GM18498 (cell line): ENCODE results near the gene TAS1R2.
"Not testable (repeated sequence)": the region's sequence is repeated elsewhere in the genome, so short reads cannot be mapped to it uniquely, and the experiment has no call there.

Experiments
- ATAC-seq: cut with Tn5 transposase; IDR thresholded peaks from one replicate; pipeline ENCODE4 v1.9.1; 2021; ENCODE audit warnings: mild to moderate bottlenecking, moderate library complexity; ENCODE audit not compliant: unreplicated experiment

Gene TAS1R2

GRCh38 chr1:18884419-18884717 is 24.9 kb upstream of the TAS1R2 start:
- no peak for ATAC-seq

- no peak for ATAC-seq
Measured at GRCh38 chr1:18883636-18884418, 24.4 kb upstream of the TAS1R2 start.

- ATAC-seq: no peak
Measured at GRCh38 chr1:18883079-18883478, 23.6 kb upstream of the TAS1R2 start.

DNA sequence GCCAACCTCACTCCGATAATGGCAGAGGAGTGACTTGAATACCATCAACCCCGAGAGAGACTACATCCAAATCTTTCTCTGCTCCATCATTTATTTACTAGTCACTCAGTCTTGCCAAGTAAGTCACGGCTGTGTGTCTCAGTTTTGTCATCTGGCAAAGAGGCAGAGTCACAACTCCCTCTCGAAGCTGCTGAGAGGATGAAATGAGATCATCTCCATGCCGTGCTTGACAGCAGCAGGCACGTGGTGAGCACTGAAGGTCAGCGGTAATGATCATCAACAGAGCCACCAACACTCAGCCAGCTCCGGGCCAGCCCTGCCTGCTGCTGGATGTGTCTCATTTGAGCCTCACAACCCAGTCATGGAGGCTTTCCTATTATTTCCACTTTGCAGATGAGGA is 23.0 kb upstream of the TAS1R2 start:
- no peak for ATAC-seq

GRCh38 chr1:18881642-18882431 is 22.4 kb upstream of the TAS1R2 start:
- no peak for ATAC-seq

- ATAC-seq: no peak
Measured at GRCh38 chr1:18881164-18881563, 21.7 kb upstream of the TAS1R2 start.

GRCh38 chr1:18880585-18880984 is 21.1 kb upstream of the TAS1R2 start:
- ATAC-seq: no peak

- ATAC-seq: no peak
Measured at GRCh38 chr1:18879791-18880309, 20.4 kb upstream of the TAS1R2 start.

DNA sequence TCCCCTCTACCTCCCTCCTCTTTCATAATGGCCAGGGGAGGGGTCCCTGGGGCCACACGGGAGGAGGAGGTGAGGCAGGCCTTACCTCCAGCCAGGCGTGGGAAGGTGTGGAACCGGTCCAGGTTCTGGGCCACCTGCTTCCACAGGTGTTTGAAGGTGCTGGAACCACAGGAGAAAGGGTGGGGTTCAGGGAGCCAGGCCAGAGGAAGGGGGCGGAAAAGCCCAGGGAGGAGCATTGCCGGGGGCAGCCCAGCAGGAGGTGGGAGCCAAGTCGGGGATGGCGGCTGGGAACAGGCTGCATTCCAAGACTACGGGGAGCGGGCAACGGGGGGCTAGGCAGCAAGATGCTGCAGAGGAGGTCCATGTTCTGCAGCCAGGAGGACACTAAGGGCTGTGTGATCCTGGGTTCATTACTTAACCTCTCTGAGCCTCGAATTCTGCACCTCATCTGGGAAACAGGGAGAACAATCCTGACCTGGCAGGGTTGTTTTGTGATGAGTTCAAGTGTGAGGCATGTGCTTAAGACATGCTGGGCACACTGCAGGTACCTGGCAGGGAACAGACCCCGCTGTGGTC is 19.8 kb upstream of the TAS1R2 start:
- no peak for ATAC-seq

DNA sequence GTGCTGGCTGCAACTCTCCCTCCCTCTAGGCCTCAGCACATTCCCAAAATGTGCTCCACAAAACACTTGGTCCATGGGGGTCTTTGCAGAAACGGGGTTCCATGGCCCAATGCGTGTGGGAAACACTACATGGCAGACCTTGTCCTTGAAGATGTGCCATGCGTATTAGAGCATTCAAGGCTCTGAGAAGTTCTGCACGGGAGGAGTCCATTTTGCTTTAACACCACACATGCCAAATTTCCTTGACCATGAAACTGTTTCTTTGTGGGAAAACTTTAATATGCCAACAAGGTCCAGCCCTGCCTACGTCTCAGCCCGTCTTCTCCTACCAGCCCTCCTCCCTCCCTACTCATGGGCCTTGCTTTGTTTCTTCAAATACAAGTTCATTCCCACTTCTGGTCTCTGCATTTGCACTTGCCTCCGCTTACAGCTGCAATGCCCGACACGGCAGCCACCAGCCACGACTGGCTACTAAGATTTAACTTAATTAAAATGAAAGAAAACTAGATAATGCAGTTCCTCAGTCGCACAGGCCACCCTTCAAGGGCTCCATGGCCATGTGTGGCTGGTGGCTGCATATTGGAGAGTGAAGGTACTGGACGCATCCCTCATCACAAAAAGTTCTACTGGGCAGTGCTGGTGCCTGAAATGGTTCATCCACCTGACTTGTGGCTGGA is 19.2 kb upstream of the TAS1R2 start:
- no peak for ATAC-seq

- ATAC-seq: no peak
Measured at GRCh38 chr1:18877282-18877681, 17.8 kb upstream of the TAS1R2 start.

GRCh38 chr1:18876210-18876609 is 16.8 kb upstream of the TAS1R2 start:
- ATAC-seq: no peak

GRCh38 chr1:18875796-18876128 is 16.3 kb upstream of the TAS1R2 start:
- ATAC-seq: no peak

- ATAC-seq: no peak
Measured at GRCh38 chr1:18875107-18875795, 15.8 kb upstream of the TAS1R2 start.

GRCh38 chr1:18874600-18874999 is 15.1 kb upstream of the TAS1R2 start:
- no peak for ATAC-seq

DNA sequence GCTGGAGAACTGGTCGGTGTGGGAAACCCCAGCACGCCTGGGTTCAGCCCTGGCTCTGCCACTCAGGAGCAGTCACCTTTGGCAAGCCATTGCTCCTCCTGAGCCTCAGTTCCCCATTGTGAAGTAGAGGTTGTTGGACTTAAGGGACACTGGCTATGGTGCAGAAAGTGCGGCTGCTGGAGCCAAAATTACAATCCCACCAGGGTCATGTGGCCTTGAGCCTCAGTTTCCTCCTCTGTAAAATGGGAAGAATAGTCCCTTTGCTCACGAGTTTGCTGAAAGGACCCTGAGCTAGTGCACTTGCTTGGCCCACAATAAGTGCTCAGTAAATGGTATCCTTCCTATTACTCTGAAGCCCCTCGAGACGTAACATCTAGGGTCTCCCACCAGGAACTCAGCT is 14.6 kb upstream of the TAS1R2 start:
- ATAC-seq: no peak

DNA sequence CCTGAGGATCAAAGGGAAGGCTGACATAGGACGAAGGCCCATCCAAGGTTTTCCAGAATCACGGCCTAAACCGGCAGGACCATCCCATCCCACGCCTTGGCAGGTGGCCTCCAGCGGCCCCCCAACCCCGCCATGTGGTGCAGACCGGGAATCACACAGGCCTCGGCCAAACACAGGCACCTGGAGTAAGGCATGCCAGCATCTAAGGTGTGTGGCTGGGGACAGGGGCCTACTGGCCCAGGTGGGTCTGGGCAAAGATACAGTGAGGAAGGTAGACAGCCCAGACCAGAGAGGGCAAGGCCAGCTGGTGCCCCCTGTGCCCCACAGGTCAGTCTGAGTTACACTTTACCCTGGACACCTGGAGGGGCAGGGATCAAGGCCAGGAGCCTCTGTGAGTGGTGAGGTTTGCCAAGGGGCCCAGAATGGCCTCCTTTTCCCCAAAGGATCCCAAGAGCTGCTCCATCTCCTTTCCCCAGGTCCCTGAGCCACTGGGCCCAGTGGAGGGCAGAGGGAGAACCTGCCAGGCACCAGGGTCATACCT is 12.7 kb upstream of the TAS1R2 start:
- no peak for ATAC-seq

DNA sequence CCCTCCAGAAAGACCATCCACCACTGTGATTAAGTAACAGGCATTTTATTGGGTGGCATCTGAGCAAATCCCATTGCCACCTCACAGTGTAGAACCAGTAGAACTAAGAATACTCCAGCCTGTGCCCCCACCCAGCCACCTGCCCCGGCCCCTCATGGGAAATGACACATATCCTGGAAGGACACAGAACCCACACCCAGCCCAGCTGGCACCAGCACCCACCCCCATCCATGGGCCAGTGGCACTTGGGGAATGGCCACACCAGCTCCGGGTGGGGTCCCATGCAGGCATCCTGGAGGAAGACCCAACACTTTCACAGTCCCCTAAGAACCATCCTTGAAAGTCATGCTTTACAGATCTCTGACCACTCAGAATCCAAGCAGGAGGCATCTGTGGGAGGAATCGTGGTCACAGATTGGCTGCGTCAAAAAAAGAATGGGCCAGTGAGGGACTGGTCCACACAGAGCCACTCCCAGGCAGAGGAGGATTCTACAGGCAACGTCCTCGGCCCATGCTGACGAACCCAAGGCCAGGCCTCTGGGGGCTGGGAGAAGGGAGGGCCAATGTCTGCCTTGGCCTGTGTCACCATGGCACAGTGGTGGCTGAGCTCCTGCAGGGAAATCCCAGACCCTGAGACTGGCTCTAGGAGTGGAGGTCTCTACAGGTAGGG is 12.1 kb upstream of the TAS1R2 start:
- ATAC-seq: no peak

- ATAC-seq: no peak
Measured at GRCh38 chr1:18870957-18871356, 11.5 kb upstream of the TAS1R2 start.

DNA sequence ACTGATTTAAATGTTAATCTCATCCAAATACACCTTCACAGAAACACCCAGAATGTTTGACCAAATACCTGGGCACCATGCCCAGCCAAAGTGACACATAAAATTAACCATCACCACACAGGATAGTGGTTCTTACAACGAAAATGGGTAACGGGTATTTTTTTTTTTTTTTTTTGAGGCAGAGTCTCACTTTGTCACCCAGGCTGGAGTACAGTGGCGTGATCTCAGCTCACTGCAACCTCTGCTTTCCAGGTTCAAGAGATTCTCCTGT is 11.1 kb upstream of the TAS1R2 start:
- ATAC-seq: not testable (repeated sequence)
